ENCODE measurements around the gene SLC5A10. TPM values are rescaled to one million over a fixed set of nuclear protein-coding genes. Genes with fewer than 3 reads are reported as not detected.
A peak's percentile ranks its signal among the peaks of the same experiment; 100 is the strongest.
"Not testable (repeated sequence)": the region's sequence is repeated elsewhere in the genome, so short reads cannot be mapped to it uniquely, and the experiment has no call there.

The SLC5A10 gene
- total RNA-seq, 4 donors from 2014 or later = 0.40 to 0.76 (median 0.53) TPM; not detected in 1

DNA sequence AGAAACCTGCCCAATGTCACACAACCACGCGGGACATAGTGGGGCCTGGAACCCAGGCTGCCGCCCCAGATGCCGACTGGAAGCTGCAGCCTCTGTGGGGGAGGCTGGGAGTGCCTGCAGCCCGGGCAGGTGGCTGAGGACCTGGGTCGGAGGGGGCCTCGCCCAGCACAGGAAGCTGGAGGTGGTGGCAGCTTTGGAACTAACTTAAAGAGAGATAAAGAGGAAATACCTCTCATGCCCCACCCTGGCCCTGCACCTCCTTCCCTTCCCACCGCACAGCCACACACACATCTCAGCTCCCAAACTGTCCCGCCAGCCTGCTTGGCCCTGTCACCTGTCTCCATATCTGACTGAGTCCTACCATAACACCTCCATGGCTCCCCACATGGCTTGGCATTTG, 88.4 kb downstream of the SLC5A10 start:
- H3K36me3 ChIP-seq; H3K4me1 ChIP-seq; H3K27ac ChIP-seq; H3K9me3 ChIP-seq; H3K4me3 ChIP-seq; intact Hi-C loops (cut with DNase I); H3K27me3 ChIP-seq; DNase-seq: not testable (repeated sequence)
- WGBS, 2 donors = no CpG with 5 or more reads among the region's 9 CpGs

DNA sequence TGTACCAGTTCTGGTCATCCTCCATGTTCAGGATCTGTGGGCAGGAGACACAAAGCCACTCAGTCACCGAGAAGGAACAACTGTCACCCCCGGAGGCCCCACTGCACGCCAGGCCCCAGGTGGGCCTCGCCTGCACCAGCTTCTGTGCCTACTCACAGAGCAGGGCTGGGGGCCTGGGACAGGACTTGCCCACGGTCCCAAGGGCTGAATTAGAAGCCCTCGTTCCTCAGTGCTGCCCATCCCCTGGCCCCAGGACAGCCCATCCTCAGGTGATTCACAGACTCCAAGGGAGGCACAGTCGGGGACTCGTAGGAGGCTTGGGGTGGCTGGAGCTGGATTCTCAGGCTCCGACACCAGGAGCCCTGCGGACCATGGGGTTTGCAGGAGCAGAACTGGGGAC, 89.9 kb downstream of the SLC5A10 start:
- H3K27ac ChIP-seq; H3K36me3 ChIP-seq; DNase-seq; intact Hi-C loops (cut with DNase I); H3K4me3 ChIP-seq; H3K9me3 ChIP-seq; H3K27me3 ChIP-seq; H3K4me1 ChIP-seq: not testable (repeated sequence)
- WGBS, 2 donors = no CpG with 5 or more reads among the region's 10 CpGs

DNA sequence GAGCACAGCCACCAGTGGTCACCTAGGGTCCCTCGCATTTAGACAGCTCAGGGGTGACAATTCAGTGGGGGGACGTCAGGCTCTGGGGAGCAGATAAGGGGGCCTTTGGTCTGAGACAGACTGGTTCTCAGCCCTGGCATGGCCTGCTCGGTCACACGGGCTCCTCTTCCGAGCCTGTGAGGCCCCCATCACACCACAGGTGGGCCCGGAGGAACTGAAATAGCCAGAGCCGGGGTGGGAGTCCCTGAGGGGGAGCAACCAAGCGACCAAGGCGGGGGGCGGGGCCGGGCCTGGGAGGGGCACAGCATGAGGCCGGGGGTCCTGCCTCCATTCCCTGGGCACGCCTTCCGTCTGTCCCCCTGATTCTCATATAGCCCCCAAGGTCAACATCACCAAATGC, 90.4 kb downstream of the SLC5A10 start:
- no CpG with 5 or more reads among the region's 14 CpGs for WGBS, 2 donors
- H3K4me3 ChIP-seq; H3K27me3 ChIP-seq; H3K36me3 ChIP-seq; H3K9me3 ChIP-seq; DNase-seq; H3K4me1 ChIP-seq; H3K27ac ChIP-seq; intact Hi-C loops (cut with DNase I): not testable (repeated sequence)

DNA sequence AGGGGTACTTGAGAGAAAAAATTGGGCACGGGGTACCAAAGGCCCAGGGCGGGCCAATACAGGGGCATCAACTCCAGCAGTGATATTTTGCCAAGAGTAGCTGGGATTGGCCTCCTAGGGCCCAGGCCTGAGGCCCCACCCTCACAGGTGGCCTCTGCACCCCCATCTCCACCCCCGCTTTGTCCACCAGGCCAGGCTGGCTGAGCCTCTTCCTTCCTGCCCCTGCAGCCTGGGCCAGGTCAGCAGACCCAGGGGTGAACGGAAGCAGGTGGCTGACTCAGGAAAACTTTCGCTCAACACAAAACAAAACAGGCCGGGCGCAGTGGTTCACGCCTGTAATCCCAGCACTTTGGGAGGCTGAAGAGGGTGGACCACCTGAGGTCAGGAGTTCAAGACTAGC, 91.1 kb downstream of the SLC5A10 start:
- H3K4me3 ChIP-seq; H3K4me1 ChIP-seq; H3K9me3 ChIP-seq; H3K27me3 ChIP-seq; intact Hi-C loops (cut with DNase I); H3K27ac ChIP-seq; H3K36me3 ChIP-seq; DNase-seq: not testable (repeated sequence)
- no CpG with 5 or more reads among the region's 8 CpGs for WGBS, 2 donors

GRCh38 chr17:19044643-19045042, 92.7 kb downstream of the SLC5A10 start:
- WGBS, 2 donors = no CpG with 5 or more reads among the region's 9 CpGs
- H3K27ac ChIP-seq; intact Hi-C loops (cut with DNase I): not testable (repeated sequence)

GRCh38 chr17:19046782-19047375, 94.9 kb downstream of the SLC5A10 start, which contains the start of gene GRAP:
Gene GRAP (minus strand): TSS chr17:19046957. CDS start chr17:19046926, 31 bp downstream.
- H3K36me3 ChIP-seq; H3K9me3 ChIP-seq; DNase-seq; H3K4me1 ChIP-seq; H3K27ac ChIP-seq; intact Hi-C loops (cut with DNase I); H3K27me3 ChIP-seq; H3K4me3 ChIP-seq: not testable (repeated sequence)
- WGBS, 2 donors = no CpG with 5 or more reads among the region's 12 CpGs

More at GRCh38 chr17:19044643-19045042, 92.7 kb downstream of the SLC5A10 start:
- not testable (repeated sequence) for H3K4me1 ChIP-seq, H3K9me3 ChIP-seq, H3K27me3 ChIP-seq, H3K4me3 ChIP-seq, DNase-seq, H3K36me3 ChIP-seq

- H3K4me1 ChIP-seq; DNase-seq; H3K9me3 ChIP-seq; intact Hi-C loops (cut with DNase I); H3K27ac ChIP-seq; H3K27me3 ChIP-seq; H3K36me3 ChIP-seq; H3K4me3 ChIP-seq: not testable (repeated sequence)
- WGBS, 2 donors = no CpG with 5 or more reads among the region's 7 CpGs
These were observed 95.5 kb downstream of the SLC5A10 start for GRCh38 chr17:19047510-19047909.

GRCh38 chr17:19048826-19049225, 96.9 kb downstream of the SLC5A10 start:
- H3K27ac ChIP-seq; DNase-seq; intact Hi-C loops (cut with DNase I); H3K36me3 ChIP-seq; H3K4me1 ChIP-seq; H3K9me3 ChIP-seq; H3K4me3 ChIP-seq; H3K27me3 ChIP-seq: not testable (repeated sequence)
- WGBS, 2 donors = no CpG with 5 or more reads among the region's 7 CpGs

DNA sequence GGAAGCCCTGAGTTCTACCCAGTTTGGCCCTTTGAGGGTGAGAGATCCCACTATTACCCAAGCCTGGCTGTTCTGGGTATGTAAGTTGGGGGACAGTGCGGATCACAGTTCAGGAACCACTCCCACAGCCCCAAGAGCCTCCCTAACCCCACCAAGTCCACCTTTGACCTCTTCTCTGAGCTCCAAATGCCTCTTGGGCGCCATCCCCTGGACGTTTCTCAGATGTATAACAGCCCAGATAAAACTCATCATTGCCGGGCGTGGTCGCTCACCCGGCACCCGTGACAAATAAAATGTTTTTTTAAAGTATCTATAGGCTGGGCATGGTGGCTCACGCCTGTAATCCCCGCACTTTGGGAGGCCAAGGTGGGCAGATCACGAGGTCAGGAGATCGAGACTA, 103.5 kb downstream of the SLC5A10 start:
- H3K9me3 ChIP-seq; DNase-seq; H3K4me1 ChIP-seq; intact Hi-C loops (cut with DNase I); H3K4me3 ChIP-seq; H3K27me3 ChIP-seq; H3K36me3 ChIP-seq; H3K27ac ChIP-seq: not testable (repeated sequence)
- no CpG with 5 or more reads among the region's 12 CpGs for WGBS, 2 donors

- H3K9me3 ChIP-seq; intact Hi-C loops (cut with DNase I); H3K36me3 ChIP-seq; H3K4me1 ChIP-seq; H3K27me3 ChIP-seq; DNase-seq: not testable (repeated sequence)
- peak overlapping the region in 1 of 4 donors; percentile 25 for H3K4me3 ChIP-seq
- peak in 1 of 4 donors; percentile 63 for TF ChIP-seq POLR2A (IDR thresholded peaks at IDR 0.05)
- peak overlapping the region in 2 of 4 donors; percentile 42 to 80 for H3K27ac ChIP-seq
- no CpG with 5 or more reads among the region's 51 CpGs for WGBS, 2 donors
These were observed 110.2 kb downstream of the SLC5A10 start for GRCh38 chr17:19062009-19062717.

DNA sequence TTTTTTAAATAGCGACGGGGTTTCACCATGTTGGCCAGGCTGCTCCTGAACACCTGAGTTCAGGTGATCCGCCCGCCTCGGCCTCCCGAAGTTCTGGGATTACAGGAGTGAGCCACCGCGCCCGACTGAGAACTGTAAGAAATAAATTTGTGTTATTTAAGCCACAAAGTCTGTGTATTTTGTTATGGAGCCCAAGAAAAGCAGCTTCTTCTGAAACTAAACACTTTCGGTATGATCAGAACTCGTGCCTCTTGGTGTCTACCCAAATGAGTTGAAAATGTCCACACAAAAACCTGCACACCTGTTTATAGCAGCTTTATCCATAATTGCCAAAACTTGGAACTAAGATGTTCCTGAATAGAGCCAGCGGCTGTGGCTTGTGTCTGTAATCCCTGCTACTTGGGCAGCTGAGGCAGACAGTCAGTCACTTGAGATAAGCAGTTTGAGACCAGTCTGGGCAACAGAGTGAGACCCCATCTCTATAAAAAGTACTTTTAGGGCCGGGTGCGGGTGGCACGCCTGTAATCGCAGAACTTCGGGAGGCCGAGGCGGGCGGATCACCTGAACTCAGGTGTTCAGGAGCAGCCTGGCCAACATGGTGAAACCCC, 110.9 kb downstream of the SLC5A10 start:
- H3K27me3 ChIP-seq; H3K9me3 ChIP-seq; intact Hi-C loops (cut with DNase I); H3K4me1 ChIP-seq; H3K4me3 ChIP-seq; H3K27ac ChIP-seq; H3K36me3 ChIP-seq; DNase-seq: not testable (repeated sequence)
- WGBS, 2 donors = no CpG with 5 or more reads among the region's 20 CpGs

Data from esophagus squamous epithelium (tissue), 5 donors.